Measurements from ENCODE around the gene SVIP.

GRCh38 chr11:22800482-22800881, 29.1 kb downstream of the SVIP start:
- no peak for TF ChIP-seq CTCF (IDR thresholded peaks at IDR 0.05; ENCODE audit: poor library complexity, severe bottlenecking)
- no peak for TF ChIP-seq RAD21 (conservative IDR thresholded peaks at IDR 0.05)
- TF ChIP-seq EZH2 (IDR thresholded peaks at IDR 0.05; ENCODE audit: borderline replicate concordance, insufficient read depth, low read length, poor library complexity, severe bottlenecking): no peak
- TF ChIP-seq REST (IDR thresholded peaks at IDR 0.05; ENCODE audit: borderline replicate concordance): no peak
- TF ChIP-seq EP300 (conservative IDR thresholded peaks at IDR 0.05; ENCODE audit: poor library complexity, severe bottlenecking): peak; percentile 98
- peak; percentile 72 for TF ChIP-seq POLR2AphosphoS5 (IDR thresholded peaks at IDR 0.05)
- no peak for TF ChIP-seq TAF1 (IDR thresholded peaks at IDR 0.05; ENCODE audit: low read depth)

Data from neural cell (in vitro differentiated cells).